ENCODE results near the gene CABP2.

The CABP2 gene

DNA sequence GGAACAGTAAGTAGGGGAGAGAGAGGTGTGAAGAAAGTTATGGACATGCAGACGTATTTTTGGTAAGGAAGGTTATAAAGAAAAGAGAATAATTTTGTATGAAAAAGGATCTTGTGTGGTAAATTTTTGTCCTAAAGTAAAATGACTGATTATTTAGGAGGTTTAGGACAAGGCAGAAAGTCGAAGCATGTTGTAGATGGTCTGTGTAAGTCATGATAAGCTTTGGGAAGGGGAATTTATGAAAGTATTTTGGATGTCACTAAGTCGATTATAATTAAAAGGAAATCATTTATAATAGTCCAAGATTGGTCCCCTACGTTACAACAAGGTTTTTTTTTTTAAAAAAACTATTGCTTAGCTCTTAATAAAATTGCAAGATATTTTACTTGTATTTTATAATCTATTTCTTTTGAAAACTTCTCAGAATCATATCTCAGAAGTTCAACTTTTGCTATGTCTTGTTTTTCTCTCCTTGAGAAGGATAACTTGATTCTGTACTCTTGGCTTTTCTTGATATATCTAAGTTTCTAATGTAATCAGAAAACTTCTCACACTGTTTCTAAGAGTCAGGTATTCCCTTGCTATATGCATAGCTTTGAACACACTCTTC, 10.9 kb upstream of the CABP2 start:
- H3K36me3 ChIP-seq (ENCODE audit: control insufficient read depth, insufficient read depth, low read length) = no peaks in the 10 kb centered on the region
- H3K27me3 ChIP-seq (ENCODE audit: control insufficient read depth, insufficient read depth, low read length) = no peaks in the 10 kb centered on the region
- H3K27ac ChIP-seq (ENCODE audit: low read depth, low read length) = no peak overlapping the region
- no peak overlapping the region for H3K4me3 ChIP-seq (ENCODE audit: low read length)
- H3K4me1 ChIP-seq (ENCODE audit: control insufficient read depth, insufficient read depth, low read length) = no peaks in the 10 kb centered on the region
- no peak overlapping the region for H3K9ac ChIP-seq (ENCODE audit: low read length)

DNA sequence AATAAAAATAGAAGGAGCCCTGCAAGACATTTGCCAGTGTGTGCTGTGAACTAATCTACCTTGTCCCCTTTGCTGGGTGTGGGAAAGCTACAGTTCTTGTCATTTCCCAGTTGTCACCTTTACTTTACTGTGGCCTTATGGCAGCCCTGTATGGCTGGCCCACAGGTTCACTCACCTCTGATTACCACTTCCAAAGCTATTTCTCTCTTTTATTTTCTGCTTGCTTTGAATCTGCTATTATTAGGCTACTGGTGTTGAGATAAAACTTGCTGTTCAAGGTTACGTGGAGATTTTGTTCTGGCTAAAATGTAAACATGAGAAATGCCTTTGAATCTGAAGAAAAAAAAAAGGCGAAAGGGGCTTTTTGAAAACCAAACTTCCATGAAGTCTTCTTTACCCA, 9.6 kb upstream of the CABP2 start:
- Histone ChIP-seq H3K9ac (ENCODE audit: low read length) (no peak overlapping the region), H3K27me3 (ENCODE audit: control insufficient read depth, insufficient read depth, low read length) (no peaks in the 10 kb centered on the region), H3K27ac (ENCODE audit: low read depth, low read length) (no peak overlapping the region), H3K4me1 (ENCODE audit: control insufficient read depth, insufficient read depth, low read length) (no peaks in the 10 kb centered on the region), H3K36me3 (ENCODE audit: control insufficient read depth, insufficient read depth, low read length) (no peaks in the 10 kb centered on the region), H3K4me3 (ENCODE audit: low read length) (no peak overlapping the region)

DNA sequence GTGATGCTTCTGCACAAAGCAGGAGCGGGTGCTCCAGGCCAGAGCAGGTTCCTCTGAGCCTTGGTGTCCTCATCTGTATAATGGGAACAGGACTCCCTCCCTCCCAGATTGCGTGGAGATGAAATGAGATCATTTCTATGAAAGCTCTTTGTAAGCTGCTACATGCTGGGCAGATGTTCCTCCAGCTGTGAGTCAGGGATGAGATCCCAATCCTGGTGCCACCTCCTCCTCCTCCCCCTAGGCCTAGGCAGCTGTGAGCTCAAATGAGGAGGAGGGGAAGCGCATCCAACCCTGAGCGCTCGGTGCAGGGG, 7.0 kb upstream of the CABP2 start:
- no peaks in the 10 kb centered on the region for H3K4me1 ChIP-seq (ENCODE audit: control insufficient read depth, insufficient read depth, low read length)
- no peak overlapping the region for H3K9ac ChIP-seq (ENCODE audit: low read length)
- no peak overlapping the region for H3K27ac ChIP-seq (ENCODE audit: low read depth, low read length)
- no peak overlapping the region for H3K4me3 ChIP-seq (ENCODE audit: low read length)
- no peaks in the 10 kb centered on the region for H3K27me3 ChIP-seq (ENCODE audit: control insufficient read depth, insufficient read depth, low read length)
- H3K36me3 ChIP-seq (ENCODE audit: control insufficient read depth, insufficient read depth, low read length) = no peaks in the 10 kb centered on the region

- H3K4me3 ChIP-seq (ENCODE audit: low read length) = no peak overlapping the region
- H3K9ac ChIP-seq (ENCODE audit: low read length) = no peak overlapping the region
These were observed 5.1 kb upstream of the CABP2 start for GRCh38 chr11:67528376-67528775.

GRCh38 chr11:67525275-67525976, 2.2 kb upstream of the CABP2 start:
- H3K9ac ChIP-seq (ENCODE audit: low read length) = no peak overlapping the region
- no peak overlapping the region for H3K4me3 ChIP-seq (ENCODE audit: low read length)
- H3K36me3 ChIP-seq (ENCODE audit: control insufficient read depth, insufficient read depth, low read length) = no peaks in the 10 kb centered on the region
- peaks cover 3% of the 10 kb centered on the region for H3K27me3 ChIP-seq (ENCODE audit: control insufficient read depth, insufficient read depth, low read length)
- H3K4me1 ChIP-seq (ENCODE audit: control insufficient read depth, insufficient read depth, low read length) = no peaks in the 10 kb centered on the region
- no peak overlapping the region for H3K27ac ChIP-seq (ENCODE audit: low read depth, low read length)

More at GRCh38 chr11:67528376-67528775, 5.1 kb upstream of the CABP2 start:
- H3K4me1 ChIP-seq (ENCODE audit: control insufficient read depth, insufficient read depth, low read length) = no peaks in the 10 kb centered on the region
- peaks cover 3% of the 10 kb centered on the region for H3K27me3 ChIP-seq (ENCODE audit: control insufficient read depth, insufficient read depth, low read length)
- no peak overlapping the region for H3K27ac ChIP-seq (ENCODE audit: low read depth, low read length)
- no peaks in the 10 kb centered on the region for H3K36me3 ChIP-seq (ENCODE audit: control insufficient read depth, insufficient read depth, low read length)

GRCh38 chr11:67524480-67524808, 1.2 kb upstream of the CABP2 start:
- no peaks in the 10 kb centered on the region for H3K36me3 ChIP-seq (ENCODE audit: control insufficient read depth, insufficient read depth, low read length)
- peaks cover 3% of the 10 kb centered on the region for H3K27me3 ChIP-seq (ENCODE audit: control insufficient read depth, insufficient read depth, low read length)
- no peaks in the 10 kb centered on the region for H3K4me1 ChIP-seq (ENCODE audit: control insufficient read depth, insufficient read depth, low read length)
- no peak overlapping the region for H3K27ac ChIP-seq (ENCODE audit: low read depth, low read length)
- H3K4me3 ChIP-seq (ENCODE audit: low read length) = no peak overlapping the region
- no peak overlapping the region for H3K9ac ChIP-seq (ENCODE audit: low read length)

- Histone ChIP-seq H3K36me3 (ENCODE audit: control insufficient read depth, insufficient read depth, low read length) (no peaks in the 10 kb centered on the region), H3K4me1 (ENCODE audit: control insufficient read depth, insufficient read depth, low read length) (no peaks in the 10 kb centered on the region), H3K9ac (ENCODE audit: low read length) (no peak overlapping the region), H3K27ac (ENCODE audit: low read depth, low read length) (no peak overlapping the region), H3K27me3 (ENCODE audit: control insufficient read depth, insufficient read depth, low read length) (peaks cover 3% of the 10 kb centered on the region), H3K4me3 (ENCODE audit: low read length) (no peak overlapping the region)
These were observed 572 bp upstream of the CABP2 start for GRCh38 chr11:67523556-67524479.

DNA sequence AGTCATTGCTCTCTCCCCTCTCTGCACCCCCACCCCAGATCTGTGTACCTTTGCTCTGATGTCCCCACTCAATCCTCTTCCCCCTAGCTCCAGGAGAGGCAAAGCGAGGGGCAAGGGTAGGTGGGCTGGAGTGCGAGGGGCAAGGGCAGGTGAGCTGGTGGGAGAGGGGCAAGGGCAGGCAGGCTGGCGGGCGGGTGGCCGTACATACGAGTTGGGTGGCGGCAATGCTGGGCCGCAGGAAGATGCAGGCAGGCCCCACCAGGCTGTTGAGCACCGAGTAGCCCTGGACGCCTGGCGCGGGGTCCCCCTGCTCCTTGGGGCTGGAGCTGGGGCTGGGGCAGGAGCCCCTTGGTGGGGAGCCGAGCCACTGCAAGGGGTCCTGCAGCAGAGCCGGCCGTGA, 908 bp downstream of the CABP2 start:
- Histone ChIP-seq H3K9ac (ENCODE audit: low read length) (no peak overlapping the region), H3K36me3 (ENCODE audit: control insufficient read depth, insufficient read depth, low read length) (no peaks in the 10 kb centered on the region), H3K4me3 (ENCODE audit: low read length) (no peak overlapping the region), H3K27me3 (ENCODE audit: control insufficient read depth, insufficient read depth, low read length) (peaks cover 3% of the 10 kb centered on the region), H3K27ac (ENCODE audit: low read depth, low read length) (no peak overlapping the region), H3K4me1 (ENCODE audit: control insufficient read depth, insufficient read depth, low read length) (no peaks in the 10 kb centered on the region)

DNA sequence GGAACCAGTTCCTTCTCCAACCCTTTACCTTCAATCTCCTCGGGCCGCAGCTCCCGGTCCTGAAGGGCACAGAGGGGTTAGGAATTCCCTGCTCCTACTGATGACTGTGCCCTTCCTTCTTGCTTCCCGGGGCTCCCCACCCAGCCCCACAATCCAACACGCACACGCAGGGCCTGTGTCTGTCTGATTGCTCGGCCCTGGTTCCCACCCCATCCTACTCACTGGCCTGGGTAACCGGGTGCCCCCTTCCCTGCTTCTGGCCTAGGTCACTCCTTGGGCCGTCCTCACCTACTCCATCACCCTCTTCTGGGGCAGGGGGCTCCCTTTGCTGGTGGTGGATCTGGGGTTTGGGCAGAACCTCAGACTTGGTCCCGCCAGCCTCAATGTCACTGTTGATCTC, 1.3 kb downstream of the CABP2 start:
- no peaks in the 10 kb centered on the region for H3K4me1 ChIP-seq (ENCODE audit: control insufficient read depth, insufficient read depth, low read length)
- H3K4me3 ChIP-seq (ENCODE audit: low read length) = no peak overlapping the region
- H3K27me3 ChIP-seq (ENCODE audit: control insufficient read depth, insufficient read depth, low read length) = peaks cover 3% of the 10 kb centered on the region
- H3K27ac ChIP-seq (ENCODE audit: low read depth, low read length) = no peak overlapping the region
- H3K9ac ChIP-seq (ENCODE audit: low read length) = no peak overlapping the region
- H3K36me3 ChIP-seq (ENCODE audit: control insufficient read depth, insufficient read depth, low read length) = no peaks in the 10 kb centered on the region

DNA sequence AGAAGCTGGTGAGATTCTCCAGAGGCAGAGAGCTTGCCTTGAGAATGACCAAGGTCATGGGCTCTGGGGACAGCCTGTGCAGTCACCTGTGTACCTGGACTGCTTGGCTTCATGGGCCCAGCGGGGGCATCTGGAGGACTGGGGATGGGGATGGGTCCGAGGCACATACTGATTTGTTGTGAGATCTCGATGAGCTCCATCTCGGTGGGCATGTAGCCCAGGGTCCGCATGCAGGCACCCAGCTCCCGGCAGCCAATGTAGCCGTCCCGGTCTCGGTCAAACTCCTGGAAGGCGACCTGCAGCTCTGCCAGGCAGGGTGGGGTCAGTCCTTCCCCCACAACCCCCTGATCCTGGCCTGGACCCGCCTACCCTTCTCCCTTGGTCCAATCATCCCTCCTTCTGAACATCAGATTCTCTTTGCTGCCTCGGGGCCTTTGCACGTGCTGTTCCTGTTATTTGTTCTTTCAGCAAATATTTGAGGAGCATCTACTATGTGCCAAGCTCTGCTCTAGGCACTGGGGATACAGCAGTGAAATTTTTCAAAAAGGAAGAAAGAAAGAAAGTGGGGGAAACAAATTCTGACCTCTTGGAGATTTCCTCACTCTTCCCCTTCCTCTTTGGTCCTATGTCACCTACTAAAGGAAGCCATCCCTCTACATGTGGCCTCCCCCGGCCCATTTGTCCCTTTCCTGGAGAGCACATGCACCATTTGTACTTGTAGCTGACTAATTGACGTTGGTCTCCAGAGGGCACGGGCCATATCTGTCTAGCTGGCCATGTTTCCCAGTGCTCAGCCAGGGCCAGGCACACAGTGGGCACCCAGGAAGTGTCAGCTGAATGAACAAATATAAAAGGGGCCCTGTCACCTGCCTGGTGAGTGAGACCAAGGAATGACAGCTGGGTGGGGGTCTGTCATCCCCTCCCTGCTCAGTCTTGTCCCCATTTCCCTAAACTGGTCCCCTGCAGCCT, 2.1 kb downstream of the CABP2 start:
- Histone ChIP-seq H3K4me3 (ENCODE audit: low read length) (no peak overlapping the region), H3K9ac (ENCODE audit: low read length) (no peak overlapping the region)

DNA sequence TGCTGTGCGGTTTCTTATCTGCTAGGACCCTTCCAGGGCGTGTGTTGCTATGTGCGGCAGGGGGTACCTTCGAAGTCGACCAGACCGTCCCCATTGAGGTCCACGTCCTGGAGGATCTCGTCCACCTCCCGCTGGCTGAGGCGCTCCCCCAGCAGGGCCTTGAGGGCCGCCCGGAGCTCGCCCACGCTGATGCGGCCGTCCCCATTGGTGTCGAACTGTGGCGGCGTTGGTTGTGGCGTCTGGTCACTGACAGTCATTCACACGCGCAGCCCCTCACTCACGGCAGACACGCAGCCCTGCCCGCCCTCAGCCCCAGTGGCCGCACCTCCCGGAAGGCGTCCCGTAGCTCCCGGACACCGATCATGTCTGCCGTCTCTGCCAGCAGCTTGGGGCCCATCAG, 3.5 kb downstream of the CABP2 start:
- Histone ChIP-seq H3K9ac (ENCODE audit: low read length) (no peak overlapping the region), H3K36me3 (ENCODE audit: control insufficient read depth, insufficient read depth, low read length) (no peaks in the 10 kb centered on the region), H3K4me1 (ENCODE audit: control insufficient read depth, insufficient read depth, low read length) (no peaks in the 10 kb centered on the region), H3K27me3 (ENCODE audit: control insufficient read depth, insufficient read depth, low read length) (peaks cover 3% of the 10 kb centered on the region), H3K4me3 (ENCODE audit: low read length) (no peak overlapping the region), H3K27ac (ENCODE audit: low read depth, low read length) (no peak overlapping the region)

More for the DNA sequence above, 2.1 kb downstream of the CABP2 start:
- peaks cover 3% of the 10 kb centered on the region for H3K27me3 ChIP-seq (ENCODE audit: control insufficient read depth, insufficient read depth, low read length)
- H3K4me1 ChIP-seq (ENCODE audit: control insufficient read depth, insufficient read depth, low read length) = no peaks in the 10 kb centered on the region
- no peak overlapping the region for H3K27ac ChIP-seq (ENCODE audit: low read depth, low read length)
- H3K36me3 ChIP-seq (ENCODE audit: control insufficient read depth, insufficient read depth, low read length) = no peaks in the 10 kb centered on the region

All from rectal smooth muscle tissue (tissue), 1 donor.